HG03064 (cell line): ENCODE data around the gene ABLIM1.

Experiments
- ATAC-seq: cut with Tn5 transposase; IDR thresholded peaks from one replicate; pipeline ENCODE4 v1.9.1; 2021; ENCODE audit warnings: low read depth; ENCODE audit not compliant: unreplicated experiment

Gene ABLIM1

DNA sequence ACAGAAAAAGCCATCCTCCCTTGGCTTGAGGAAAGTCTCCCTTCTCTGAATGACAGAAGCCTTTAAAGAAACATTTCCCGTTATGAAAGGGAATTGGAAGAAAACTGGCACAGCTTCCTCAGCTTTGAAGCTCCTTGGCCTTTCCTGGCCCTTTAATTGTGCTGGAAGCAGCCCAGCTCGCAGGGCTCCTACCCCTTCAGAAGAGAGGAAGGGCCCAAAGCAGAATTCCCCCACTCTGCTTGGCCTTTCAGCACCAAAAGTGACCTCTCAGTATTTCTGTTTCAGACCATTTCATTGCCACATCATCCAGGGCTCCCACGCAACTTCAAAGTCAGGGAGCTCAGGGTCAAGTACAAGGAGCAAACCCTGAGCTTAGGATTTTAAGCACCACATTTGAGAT is 258.0 kb downstream of the ABLIM1 start:
- no peak for ATAC-seq

- no peak for ATAC-seq
Observed at GRCh38 chr10:114399576-114399975, 258.5 kb downstream of the ABLIM1 start.

DNA sequence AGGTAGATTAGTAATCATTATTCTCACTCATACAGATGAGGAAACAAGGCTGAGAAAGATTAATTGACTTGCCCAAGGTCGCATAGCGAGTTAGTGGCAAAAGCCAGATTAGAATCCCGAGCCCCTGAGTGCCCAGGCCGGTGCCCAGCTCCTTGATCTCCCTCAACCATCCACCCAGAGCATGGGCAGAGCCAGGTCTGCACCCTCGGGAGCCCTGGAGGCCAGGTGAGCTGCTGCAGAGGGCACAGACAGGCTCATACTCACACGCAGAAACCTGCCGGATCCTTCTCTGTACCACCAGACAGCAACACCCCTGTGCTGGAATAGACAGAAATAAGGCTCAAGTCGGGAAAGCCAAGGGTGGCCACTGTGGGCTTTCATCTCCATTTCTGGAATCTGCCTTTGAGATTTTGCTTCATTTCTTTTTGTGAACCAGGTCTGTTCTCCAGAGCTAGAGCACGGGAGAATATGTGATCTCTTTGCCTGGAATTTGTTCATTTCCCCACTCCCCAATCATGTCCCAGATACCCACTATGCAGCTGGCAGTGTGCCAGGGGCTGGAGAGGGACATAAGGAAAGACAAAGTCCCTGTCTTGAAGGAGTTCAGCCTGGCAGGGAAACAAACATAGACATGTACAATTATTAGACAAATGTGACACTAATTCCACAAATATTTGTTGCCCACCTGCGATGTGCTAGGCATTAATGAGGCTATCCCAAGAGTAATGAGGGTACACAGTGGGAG is 259.3 kb downstream of the ABLIM1 start:
- no peak for ATAC-seq

DNA sequence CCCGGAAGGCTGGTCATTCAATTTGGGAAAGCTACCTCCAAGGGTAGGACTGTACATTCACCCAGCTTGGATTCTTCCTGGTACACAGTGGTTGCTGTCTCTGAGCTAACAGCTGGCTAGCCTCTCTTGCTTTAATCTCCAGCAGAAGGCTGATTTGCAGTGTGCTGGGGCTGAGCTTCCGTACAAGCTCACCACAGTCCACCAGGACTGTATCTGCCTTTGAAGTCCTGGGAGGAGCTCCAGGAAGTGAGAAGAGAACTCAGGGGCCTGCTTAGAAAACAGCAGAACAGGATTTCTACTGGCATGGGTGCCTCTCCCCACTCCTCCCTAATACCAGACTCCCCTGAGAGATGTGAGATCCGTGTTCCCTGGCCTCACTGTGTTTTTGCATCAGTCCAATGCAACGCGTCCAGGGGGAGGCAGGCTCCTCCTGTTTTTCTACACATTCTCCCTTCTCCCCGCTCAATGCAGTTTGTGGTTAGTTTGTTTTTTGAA is 260.4 kb downstream of the ABLIM1 start:
- no peak for ATAC-seq

- ATAC-seq = no peak
Observed at GRCh38 chr10:114396464-114396863, 261.6 kb downstream of the ABLIM1 start.

GRCh38 chr10:114395366-114396022 is 262.6 kb downstream of the ABLIM1 start:
- ATAC-seq = no peak

- no peak for ATAC-seq
Observed at GRCh38 chr10:114394531-114394930, 263.5 kb downstream of the ABLIM1 start.

- ATAC-seq = no peak
Observed at GRCh38 chr10:114393886-114394285, 264.2 kb downstream of the ABLIM1 start.

DNA sequence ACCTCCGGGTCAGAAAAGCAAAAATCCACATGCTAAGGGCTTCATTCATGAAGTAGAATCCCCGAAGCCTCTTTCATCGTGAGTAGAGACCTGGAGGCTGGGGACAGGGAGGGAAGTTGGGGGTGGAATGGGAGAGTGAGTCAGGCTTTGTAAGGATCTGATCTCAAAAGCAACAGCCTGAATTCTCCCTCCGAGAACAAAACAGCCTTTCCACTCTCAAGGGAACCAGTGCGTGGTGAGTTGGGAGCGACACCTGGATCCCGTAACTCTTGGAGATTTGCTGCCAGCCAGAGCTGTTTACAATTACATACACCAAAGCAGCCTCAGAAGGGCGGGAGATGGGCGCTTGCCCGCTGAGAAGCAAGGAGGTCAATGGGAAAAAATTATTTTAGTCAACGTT is 264.6 kb downstream of the ABLIM1 start:
- ATAC-seq = no peak

DNA sequence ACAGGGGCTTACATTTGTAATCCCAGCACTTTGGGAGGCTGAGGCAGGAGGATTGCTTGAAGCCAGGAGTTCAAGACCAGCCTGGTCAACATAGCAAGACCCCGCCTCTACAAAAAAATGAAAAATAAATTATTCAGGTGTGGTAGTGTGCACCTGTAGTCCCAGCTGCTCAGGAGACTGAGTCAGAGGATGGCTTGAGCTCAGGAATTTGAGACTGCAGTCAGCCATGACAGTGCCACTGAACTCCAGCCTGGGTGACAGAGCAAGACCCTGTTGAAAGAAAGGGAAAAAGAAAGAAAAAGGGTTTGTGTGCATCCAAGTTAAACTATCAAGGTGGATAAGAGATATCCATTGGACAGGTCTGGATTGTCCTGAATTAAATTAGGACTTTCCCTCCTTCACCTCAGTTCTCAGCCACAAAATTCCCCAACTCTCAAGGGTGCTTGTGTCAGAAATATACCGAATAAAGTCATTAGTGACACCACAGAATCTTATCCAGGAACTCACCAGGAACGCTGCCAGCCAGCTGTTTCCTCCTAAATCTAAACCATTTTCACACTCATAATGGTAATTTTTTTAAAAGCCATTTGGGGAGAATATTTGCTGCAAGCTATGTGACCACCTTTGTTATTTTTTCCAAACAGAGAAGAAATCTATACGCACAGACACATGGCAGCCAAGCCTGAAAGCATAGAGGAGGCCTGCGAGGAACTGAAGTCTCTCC is 265.8 kb downstream of the ABLIM1 start:
- no peak for ATAC-seq

DNA sequence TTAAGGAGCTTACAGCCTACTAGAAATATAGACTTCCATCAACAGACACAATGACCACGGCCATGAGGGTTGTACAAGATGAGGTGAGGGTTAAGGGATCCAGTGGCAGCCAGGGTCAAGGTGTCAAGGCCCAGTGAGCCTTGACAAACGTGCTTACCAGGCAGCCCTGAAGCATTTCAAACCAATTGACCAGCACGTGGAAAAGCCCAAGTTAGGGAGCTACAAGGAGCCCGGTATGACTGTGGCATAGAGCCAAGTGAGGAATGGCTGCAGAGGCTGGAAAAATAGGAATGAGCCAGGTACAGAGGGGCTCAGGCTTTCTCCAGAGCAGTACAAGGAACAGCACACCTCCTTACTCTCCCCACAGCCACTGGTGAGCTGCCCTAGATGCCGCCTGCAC is 266.5 kb downstream of the ABLIM1 start:
- ATAC-seq = no peak

DNA sequence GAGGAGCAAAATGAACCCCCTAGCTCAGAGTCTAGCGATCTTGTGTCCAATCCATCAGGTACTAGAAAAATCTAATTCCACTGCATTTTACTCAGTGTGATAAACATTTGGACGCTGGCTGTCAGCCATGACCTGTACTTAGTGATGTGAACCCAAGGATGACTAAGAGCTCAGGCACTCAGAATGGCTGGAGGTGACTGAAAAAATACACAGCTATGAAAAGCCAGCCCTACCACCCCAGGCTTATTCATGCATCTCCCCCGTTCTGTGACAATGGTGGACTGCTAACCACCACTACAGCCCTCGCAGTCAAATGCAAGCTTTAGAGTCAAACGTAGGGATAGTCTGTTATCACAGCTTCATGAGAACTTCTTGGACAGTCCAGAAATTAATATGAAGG is 268.6 kb downstream of the ABLIM1 start:
- no peak for ATAC-seq

DNA sequence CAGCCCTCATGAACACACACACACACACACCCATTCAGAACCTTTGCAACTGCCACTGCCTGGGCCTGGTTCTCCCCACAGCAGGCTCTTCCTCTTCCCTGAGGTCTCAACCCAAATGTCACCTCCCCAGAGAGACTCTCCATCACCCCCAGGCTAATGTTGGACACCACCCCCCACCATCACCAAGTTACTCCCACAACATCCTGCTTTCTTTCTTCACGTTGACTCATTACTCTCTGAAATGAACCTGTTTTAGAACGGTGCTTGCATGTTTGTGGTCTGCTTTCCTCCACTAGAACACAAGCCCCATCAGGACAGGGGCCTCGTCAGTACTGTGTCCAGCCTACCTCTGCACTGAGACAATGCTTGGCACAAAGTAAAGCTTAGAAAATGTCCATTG is 269.8 kb downstream of the ABLIM1 start:
- ATAC-seq = no peak

- ATAC-seq = no peak
Observed at GRCh38 chr10:114387784-114388183, 270.3 kb downstream of the ABLIM1 start.

GRCh38 chr10:114386452-114386851 is 271.6 kb downstream of the ABLIM1 start:
- no peak for ATAC-seq

- no peak for ATAC-seq
Observed at GRCh38 chr10:114385557-114385956, 272.5 kb downstream of the ABLIM1 start.

DNA sequence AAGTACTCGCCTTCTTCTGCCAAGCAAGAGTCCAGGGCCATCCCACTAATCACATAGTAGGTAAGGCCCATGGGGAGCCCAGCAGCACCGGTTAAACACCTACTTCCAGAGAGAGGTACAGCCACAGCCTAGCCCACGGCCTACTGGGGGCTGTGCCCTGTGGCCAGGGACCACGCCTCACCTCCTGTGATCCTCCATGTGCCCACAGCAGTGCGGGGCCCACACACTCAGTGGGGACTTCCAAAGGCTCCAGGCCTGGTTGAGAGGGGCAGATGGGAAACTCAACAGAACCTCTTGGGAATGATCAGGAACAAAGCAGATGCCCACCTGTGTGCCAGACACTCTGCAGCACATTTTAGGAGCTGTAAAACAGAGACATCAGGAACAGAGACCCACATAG is 273.5 kb downstream of the ABLIM1 start:
- no peak for ATAC-seq

- ATAC-seq = no peak
Observed at GRCh38 chr10:114384181-114384580, 273.9 kb downstream of the ABLIM1 start.
